H9 (cell line): ENCODE results near the gene TMEM184B. TPM values are rescaled to one million over a fixed set of nuclear protein-coding genes. Genes with fewer than 3 reads are reported as not detected.

Experiments used
- DNase-seq: peaks from one replicate; pipeline ENCODE4 v3.0.0-alpha.2; 2017
- H2AFZ ChIP-seq: one replicate; pipeline ENCODE4 v1.6.1; 2013; ENCODE audit warnings: mild to moderate bottlenecking, low read length, control low read depth, moderate library complexity
- H2AK5ac ChIP-seq: 2 replicates; pipeline ENCODE4 v1.6.1; 2013; ENCODE audit warnings: low read length, control low read depth, mixed read lengths; ENCODE audit not compliant: insufficient read length
- H2BK120ac ChIP-seq: one replicate; pipeline ENCODE4 v1.6.1; 2013; ENCODE audit warnings: low read depth, mild to moderate bottlenecking, low read length, control low read depth, inconsistent platforms; ENCODE audit not compliant: poor library complexity, severe bottlenecking
- H2BK12ac ChIP-seq: 2 replicates; pipeline ENCODE4 v1.6.1; 2013; ENCODE audit warnings: low read length, control low read depth, mixed read lengths, low read depth; ENCODE audit not compliant: insufficient read length
- H2BK15ac ChIP-seq: 2 replicates; pipeline ENCODE4 v1.6.1; 2013; ENCODE audit warnings: low read depth, low read length, control low read depth
- H2BK20ac ChIP-seq: one replicate; pipeline ENCODE4 v1.6.1; 2013; ENCODE audit warnings: low read depth, mild to moderate bottlenecking, low read length, control low read depth, inconsistent platforms; ENCODE audit not compliant: poor library complexity, severe bottlenecking
- H2BK5ac ChIP-seq: 2 replicates; pipeline ENCODE4 v1.6.1; 2013; ENCODE audit warnings: low read length, control low read depth, mixed read lengths; ENCODE audit not compliant: insufficient read length
- H3K14ac ChIP-seq: 2 replicates; pipeline ENCODE4 v1.6.1; 2013; ENCODE audit warnings: low read length, control low read depth; ENCODE audit not compliant: insufficient read depth
- H3K18ac ChIP-seq: 2 replicates; pipeline ENCODE4 v1.6.1; 2013; ENCODE audit warnings: low read depth, mild to moderate bottlenecking, mixed read lengths, low read length, control low read depth; ENCODE audit not compliant: insufficient read length
- H3K23ac ChIP-seq: 2 replicates; pipeline ENCODE4 v1.6.1; 2013; ENCODE audit warnings: low read length, control low read depth, mixed read lengths, low read depth; ENCODE audit not compliant: insufficient read length
- H3K23me2 ChIP-seq: 2 replicates; pipeline ENCODE4 v1.6.1; 2013; ENCODE audit warnings: low read depth, mild to moderate bottlenecking, mixed read lengths, low read length, control low read depth; ENCODE audit not compliant: insufficient read length, poor library complexity, severe bottlenecking
- H3K27ac ChIP-seq: 2 replicates; pipeline ENCODE4 v1.5.1; 2013; ENCODE audit warnings: low read length, control low read depth, mixed read lengths, low read depth; ENCODE audit not compliant: insufficient read length
- H3K27me3 ChIP-seq: 2 replicates; pipeline ENCODE4 v1.6.1; 2013; ENCODE audit warnings: low read length, control low read depth, inconsistent platforms; ENCODE audit not compliant: insufficient read depth
- H3K4ac ChIP-seq: 2 replicates; pipeline ENCODE4 v1.6.1; 2013; ENCODE audit warnings: low read depth, mild to moderate bottlenecking, control low read depth, inconsistent platforms, low read length, moderate library complexity
- H3K4me1 ChIP-seq: 2 replicates; pipeline ENCODE4 v1.6.1; 2013; ENCODE audit warnings: low read length, control low read depth, inconsistent platforms; ENCODE audit not compliant: insufficient read depth
- H3K4me2 ChIP-seq: 2 replicates; pipeline ENCODE4 v1.6.1; 2013; ENCODE audit warnings: low read length, control low read depth, mixed read lengths; ENCODE audit not compliant: insufficient read length, insufficient read depth
- H3K56ac ChIP-seq: 2 replicates; pipeline ENCODE4 v1.6.1; 2013; ENCODE audit warnings: low read depth, mild to moderate bottlenecking, mixed read lengths, low read length, control low read depth; ENCODE audit not compliant: insufficient read length
- H3K79me1 ChIP-seq: 2 replicates; pipeline ENCODE4 v1.6.1; 2013; ENCODE audit warnings: low read depth, mild to moderate bottlenecking, moderate library complexity, low read length, control low read depth, inconsistent platforms; ENCODE audit not compliant: insufficient read depth, poor library complexity, severe bottlenecking
- H3K79me2 ChIP-seq: 2 replicates; pipeline ENCODE4 v1.6.1; 2013; ENCODE audit warnings: low read length, control low read depth, inconsistent platforms; ENCODE audit not compliant: insufficient read depth
- H3K9ac ChIP-seq: 2 replicates; pipeline ENCODE4 v1.6.1; 2013; ENCODE audit warnings: low read length, control low read depth, mixed read lengths; ENCODE audit not compliant: insufficient read length; ENCODE audit errors: extremely low read depth
- H3K9me3 ChIP-seq: one replicate; pipeline ENCODE4 v1.6.1; 2013; ENCODE audit warnings: low read depth, low read length, inconsistent platforms; ENCODE audit not compliant: control insufficient read depth
- H3T11ph ChIP-seq: one replicate; pipeline ENCODE4 v1.6.1; 2013; ENCODE audit warnings: mild to moderate bottlenecking, low read length, control low read depth, inconsistent platforms
- H4K20me1 ChIP-seq: one replicate; pipeline ENCODE4 v1.6.1; 2013; ENCODE audit not compliant: control insufficient read depth, insufficient read length, insufficient read depth
- H4K5ac ChIP-seq: 2 replicates; pipeline ENCODE4 v1.6.1; 2013; ENCODE audit warnings: low read depth, mild to moderate bottlenecking, mixed read lengths, low read length, control low read depth; ENCODE audit not compliant: insufficient read length
- H4K8ac ChIP-seq: replicated peaks from 2 replicates; pipeline ENCODE4 v1.6.1; 2013; ENCODE audit warnings: low read length, control low read depth, mixed read lengths, low read depth; ENCODE audit not compliant: insufficient read length
- H4K91ac ChIP-seq: 2 replicates; pipeline ENCODE4 v1.6.1; 2013; ENCODE audit warnings: low read depth, mild to moderate bottlenecking, moderate library complexity, mixed read lengths, low read length, control low read depth; ENCODE audit not compliant: insufficient read length
- H3K27ac Mint-ChIP-seq, 3 experiments: 2 replicates in 2 of 3; 3 replicates in 1 of 3; pipeline ENCODE4 v1.8.0; 2020 to 2021; ENCODE audit warnings: mixed read lengths in 3 of 3, mild to moderate bottlenecking in 1 of 3, moderate library complexity in 1 of 3
- H3K27me3 Mint-ChIP-seq: 2 replicates; pipeline ENCODE4 v1.8.0; 2021; ENCODE audit warnings: low read depth, mild to moderate bottlenecking, moderate library complexity, mixed read lengths
- H3K36me3 Mint-ChIP-seq, 3 experiments: 2 replicates in 2 of 3; 3 replicates in 1 of 3; pipeline ENCODE4 v1.8.0; 2020 to 2021; ENCODE audit warnings: low read depth in 3 of 3, mixed read lengths in 3 of 3; ENCODE audit not compliant: insufficient read depth in 1 of 3
- H3K4me1 Mint-ChIP-seq, 2 experiments: 2 replicates each; pipeline ENCODE4 v1.8.0; 2020; ENCODE audit warnings: mixed read lengths in 2 of 2
- H3K4me3 Mint-ChIP-seq, 2 experiments: 2 replicates in 1 of 2; 3 replicates in 1 of 2; pipeline ENCODE4 v1.8.0; 2020 to 2021; ENCODE audit warnings: mild to moderate bottlenecking in 2 of 2, mixed read lengths in 2 of 2, moderate library complexity in 1 of 2
- H3K9me3 Mint-ChIP-seq, 2 experiments: 2 replicates in 1 of 2; 3 replicates in 1 of 2; pipeline ENCODE4 v1.8.0; 2020; ENCODE audit warnings: mild to moderate bottlenecking in 2 of 2, mixed read lengths in 2 of 2, moderate library complexity in 1 of 2
- WGBS: extraction: QIAGEN DNeasy Blood & Tissue Kit; methylation state at CpG from one replicate; pipeline ENCODE4 v1.1.7; 2013; ENCODE audit warnings: missing lambda C conversion rate, low lambda C conversion rate, mixed read lengths; ENCODE audit not compliant: insufficient read length; ENCODE audit errors: extremely low coverage; 5-methylcytosine and 5-hydroxymethylcytosine counted together
- total RNA-seq: library from RNA; stranded (reverse); gene quantifications from 2 replicates; pipeline ENCODE4 v1.2.1, GENCODE V29; 2021
- TF ChIP-seq, protein P1 (sequence below): fragments of 200-600 bp; sonication (generic); conservative IDR thresholded peaks from 3 replicates; pipeline ENCODE4 v1.8.0; 2021; ENCODE audit warnings: antibody characterized with exemption, mild to moderate bottlenecking

The TMEM184B gene
- total RNA-seq, 1 experiment from 2014 or later = 58.5 TPM

DNA sequence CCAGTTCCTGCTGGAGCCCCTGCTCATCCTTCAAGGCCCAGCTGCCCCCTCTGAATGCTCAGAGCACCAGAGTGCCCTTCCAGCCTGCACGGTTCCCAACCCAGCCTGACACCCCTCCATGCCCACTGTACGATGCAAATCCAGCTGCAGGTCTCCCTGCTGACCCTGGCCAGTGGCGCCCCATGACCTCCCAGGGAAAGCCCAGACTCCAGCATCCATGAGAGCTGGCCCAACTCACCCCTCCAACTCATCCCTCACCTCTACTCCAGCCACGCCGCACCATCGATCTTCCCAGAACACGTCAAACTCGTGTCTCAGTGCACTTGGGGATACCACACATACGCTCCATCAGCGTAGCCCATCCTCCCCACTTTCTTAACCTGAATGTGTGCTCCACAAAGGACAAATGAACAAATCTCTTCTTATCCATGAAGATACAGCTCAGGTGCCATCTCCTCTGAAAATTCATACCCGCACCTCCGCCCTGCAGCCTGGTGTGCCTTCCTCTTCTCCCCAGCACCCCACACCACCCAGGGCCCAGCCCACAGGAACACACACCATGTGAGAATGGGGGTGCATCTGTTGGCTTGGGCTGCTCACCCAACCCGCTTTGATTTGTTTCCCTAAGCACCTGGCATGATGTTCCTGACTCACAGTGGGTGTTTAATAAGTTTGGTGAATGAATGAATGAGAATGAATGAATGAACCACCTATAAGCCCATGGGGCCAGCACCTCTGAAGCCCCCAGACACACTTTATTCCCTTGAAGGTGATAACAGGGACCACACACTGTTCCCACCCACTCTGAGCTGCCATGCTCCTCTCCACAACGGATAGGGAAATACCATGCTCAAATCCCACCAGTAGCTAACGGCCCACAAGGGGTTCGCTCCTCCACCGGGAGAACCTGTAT, 97.3 kb downstream of the TMEM184B start:
- H3K4me3 Mint-ChIP-seq = no peak overlapping the region; a peak in 1 of 5 replicates
- Histone ChIP-seq H4K91ac (no peak overlapping the region), H3K9me3 (no peaks in the 10 kb centered on the region), H4K20me1 (no peaks in the 10 kb centered on the region), H4K8ac (no peak overlapping the region), H3T11ph (no peak overlapping the region), H3K27ac (no peak overlapping the region), H3K9ac (no peak overlapping the region), H2BK5ac (no peak overlapping the region), H2BK20ac (no peak overlapping the region), H3K4me2 (no peak overlapping the region), H2AFZ (no peak overlapping the region), H3K14ac (no peak overlapping the region; the same call in 1 of the 2 replicates), H3K4ac (no peak overlapping the region), H2BK120ac (no peak overlapping the region), H4K5ac (no peak overlapping the region), H3K27me3 (no peaks in the 10 kb centered on the region), H2BK12ac (no peak overlapping the region), H2AK5ac (no peak overlapping the region), H3K79me1 (no peaks in the 10 kb centered on the region), H3K18ac (no peak overlapping the region), H3K4me1 (peaks cover 4% of the 10 kb centered on the region), H3K79me2 (no peaks in the 10 kb centered on the region), H3K56ac (no peak overlapping the region), H3K23ac (no peak overlapping the region), H2BK15ac (no peak overlapping the region), H3K23me2 (no peaks in the 10 kb centered on the region)
- H3K36me3 Mint-ChIP-seq = peaks cover 0 to 7% (median 0%) of the 10 kb centered on the region in 3 experiments; a peak in 3 of 7 replicates
- H3K27me3 Mint-ChIP-seq = peaks cover 3% of the 10 kb centered on the region; the same call in 1 of the 2 replicates
- no peak overlapping the region for H3K27ac Mint-ChIP-seq
- no CpG with 5 or more reads among the region's 17 CpGs for WGBS
- H3K4me1 Mint-ChIP-seq = peaks cover 20 to 31% of the 10 kb centered on the region in 2 experiments
- H3K9me3 Mint-ChIP-seq = no peaks in the 10 kb centered on the region
- TF ChIP-seq, protein P1, sequence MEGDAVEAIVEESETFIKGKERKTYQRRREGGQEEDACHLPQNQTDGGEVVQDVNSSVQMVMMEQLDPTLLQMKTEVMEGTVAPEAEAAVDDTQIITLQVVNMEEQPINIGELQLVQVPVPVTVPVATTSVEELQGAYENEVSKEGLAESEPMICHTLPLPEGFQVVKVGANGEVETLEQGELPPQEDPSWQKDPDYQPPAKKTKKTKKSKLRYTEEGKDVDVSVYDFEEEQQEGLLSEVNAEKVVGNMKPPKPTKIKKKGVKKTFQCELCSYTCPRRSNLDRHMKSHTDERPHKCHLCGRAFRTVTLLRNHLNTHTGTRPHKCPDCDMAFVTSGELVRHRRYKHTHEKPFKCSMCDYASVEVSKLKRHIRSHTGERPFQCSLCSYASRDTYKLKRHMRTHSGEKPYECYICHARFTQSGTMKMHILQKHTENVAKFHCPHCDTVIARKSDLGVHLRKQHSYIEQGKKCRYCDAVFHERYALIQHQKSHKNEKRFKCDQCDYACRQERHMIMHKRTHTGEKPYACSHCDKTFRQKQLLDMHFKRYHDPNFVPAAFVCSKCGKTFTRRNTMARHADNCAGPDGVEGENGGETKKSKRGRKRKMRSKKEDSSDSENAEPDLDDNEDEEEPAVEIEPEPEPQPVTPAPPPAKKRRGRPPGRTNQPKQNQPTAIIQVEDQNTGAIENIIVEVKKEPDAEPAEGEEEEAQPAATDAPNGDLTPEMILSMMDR = no peak
- DNase-seq = no peak
